ENCODE results near the gene IGFBP6.

Gene IGFBP6

GRCh38 chr12:53062011-53062961 is 35.2 kb upstream of the IGFBP6 start:
- Mint-ChIP-seq H3K4me3 (no peak overlapping the region), H3K4me1 (peaks cover 17% of the 10 kb centered on the region), H3K9me3 (no peaks in the 10 kb centered on the region), H3K36me3 (ENCODE audit: insufficient read depth) (peaks cover 14% of the 10 kb centered on the region), H3K27ac (ENCODE audit: low read depth) (no peak overlapping the region), H3K27me3 (no peaks in the 10 kb centered on the region)
- no peak for DNase-seq (ENCODE audit: low spot score in 2 of 2)
- no peak for ATAC-seq (replicated peaks; ENCODE audit: extremely low read depth, poor library complexity, severe bottlenecking)

GRCh38 chr12:53062977-53063707 is 34.3 kb upstream of the IGFBP6 start:
- Mint-ChIP-seq H3K27me3 (no peaks in the 10 kb centered on the region), H3K4me3 (no peak overlapping the region), H3K9me3 (no peaks in the 10 kb centered on the region), H3K27ac (ENCODE audit: low read depth) (no peak overlapping the region), H3K36me3 (ENCODE audit: insufficient read depth) (peaks cover 16% of the 10 kb centered on the region), H3K4me1 (peaks cover 17% of the 10 kb centered on the region)
- ATAC-seq (replicated peaks; ENCODE audit: extremely low read depth, poor library complexity, severe bottlenecking) (no peak), DNase-seq (ENCODE audit: low spot score in 2 of 2) (no peak)

GRCh38 chr12:53063708-53064612 is 33.5 kb upstream of the IGFBP6 start:
- Mint-ChIP-seq H3K36me3 (ENCODE audit: insufficient read depth) (peaks cover 19% of the 10 kb centered on the region), H3K4me1 (peaks cover 17% of the 10 kb centered on the region), H3K27me3 (no peaks in the 10 kb centered on the region), H3K9me3 (no peaks in the 10 kb centered on the region), H3K27ac (ENCODE audit: low read depth) (no peak overlapping the region), H3K4me3 (no peak overlapping the region)
- DNase-seq (ENCODE audit: low spot score in 2 of 2) (no peak), ATAC-seq (replicated peaks; ENCODE audit: extremely low read depth, poor library complexity, severe bottlenecking) (no peak)

- peaks cover 20% of the 10 kb centered on the region for H3K36me3 Mint-ChIP-seq (ENCODE audit: insufficient read depth)
- H3K27ac Mint-ChIP-seq (ENCODE audit: low read depth): peak overlapping the region; percentile 50
- ATAC-seq (replicated peaks; ENCODE audit: extremely low read depth, poor library complexity, severe bottlenecking) (no peak), DNase-seq (ENCODE audit: low spot score in 2 of 2) (no peak)
- no peaks in the 10 kb centered on the region for H3K27me3 Mint-ChIP-seq
- H3K4me3 Mint-ChIP-seq: no peak overlapping the region
- H3K9me3 Mint-ChIP-seq: no peaks in the 10 kb centered on the region
- H3K4me1 Mint-ChIP-seq: peaks cover 17% of the 10 kb centered on the region
Measured at GRCh38 chr12:53064613-53065436, 32.6 kb upstream of the IGFBP6 start.

- Mint-ChIP-seq H3K27ac (ENCODE audit: low read depth) (peak overlapping the region; percentile 50), H3K4me1 (peaks cover 17% of the 10 kb centered on the region), H3K36me3 (ENCODE audit: insufficient read depth) (peaks cover 23% of the 10 kb centered on the region), H3K4me3 (no peak overlapping the region), H3K9me3 (no peaks in the 10 kb centered on the region), H3K27me3 (no peaks in the 10 kb centered on the region)
- no peak for DNase-seq (ENCODE audit: low spot score in 2 of 2)
- no peak for ATAC-seq (replicated peaks; ENCODE audit: extremely low read depth, poor library complexity, severe bottlenecking)
Measured at GRCh38 chr12:53065470-53065869, 32.0 kb upstream of the IGFBP6 start.

GRCh38 chr12:53065975-53066931 is 31.2 kb upstream of the IGFBP6 start:
- Mint-ChIP-seq H3K4me1 (peaks cover 21% of the 10 kb centered on the region), H3K27me3 (no peaks in the 10 kb centered on the region), H3K27ac (ENCODE audit: low read depth) (peak overlapping the region; percentile 70), H3K4me3 (no peak overlapping the region), H3K9me3 (no peaks in the 10 kb centered on the region), H3K36me3 (ENCODE audit: insufficient read depth) (peaks cover 31% of the 10 kb centered on the region)
- ATAC-seq (replicated peaks; ENCODE audit: extremely low read depth, poor library complexity, severe bottlenecking): peak; percentile 49
- DNase-seq (ENCODE audit: low spot score in 2 of 2): peak in 1 of 2 donors; percentile 67

GRCh38 chr12:53067074-53067992 is 30.1 kb upstream of the IGFBP6 start:
- Mint-ChIP-seq H3K4me3 (no peak overlapping the region), H3K36me3 (ENCODE audit: insufficient read depth) (peaks cover 38% of the 10 kb centered on the region), H3K27me3 (no peaks in the 10 kb centered on the region), H3K27ac (ENCODE audit: low read depth) (peak overlapping the region; percentile 70), H3K9me3 (no peaks in the 10 kb centered on the region), H3K4me1 (peaks cover 27% of the 10 kb centered on the region)
- no peak for DNase-seq (ENCODE audit: low spot score in 2 of 2)
- no peak for ATAC-seq (replicated peaks; ENCODE audit: extremely low read depth, poor library complexity, severe bottlenecking)

- Mint-ChIP-seq H3K4me3 (no peak overlapping the region), H3K4me1 (peaks cover 32% of the 10 kb centered on the region)
- no peak for ATAC-seq (replicated peaks; ENCODE audit: extremely low read depth, poor library complexity, severe bottlenecking)
Measured at GRCh38 chr12:53067993-53068770, 29.3 kb upstream of the IGFBP6 start.

GRCh38 chr12:53068811-53069585 is 28.5 kb upstream of the IGFBP6 start:
- ATAC-seq (replicated peaks; ENCODE audit: extremely low read depth, poor library complexity, severe bottlenecking) (no peak), DNase-seq (ENCODE audit: low spot score in 2 of 2) (no peak)
- Mint-ChIP-seq H3K27ac (ENCODE audit: low read depth) (peak overlapping the region; percentile 57), H3K27me3 (no peaks in the 10 kb centered on the region), H3K4me1 (peaks cover 35% of the 10 kb centered on the region), H3K9me3 (no peaks in the 10 kb centered on the region), H3K36me3 (ENCODE audit: insufficient read depth) (peaks cover 42% of the 10 kb centered on the region), H3K4me3 (no peak overlapping the region)

More at GRCh38 chr12:53067993-53068770, 29.3 kb upstream of the IGFBP6 start:
- peaks cover 40% of the 10 kb centered on the region for H3K36me3 Mint-ChIP-seq (ENCODE audit: insufficient read depth)
- H3K27me3 Mint-ChIP-seq: no peaks in the 10 kb centered on the region
- H3K9me3 Mint-ChIP-seq: no peaks in the 10 kb centered on the region
- peak overlapping the region; percentile 57 for H3K27ac Mint-ChIP-seq (ENCODE audit: low read depth)
- no peak for DNase-seq (ENCODE audit: low spot score in 2 of 2)

Measured in central memory CD8-positive, alpha-beta T cell (primary cell).